ENCODE results near the gene ZNF418. TPM values are rescaled to one million over a fixed set of nuclear protein-coding genes. Genes with fewer than 3 reads are reported as not detected.
"Not testable (repeated sequence)": the region's sequence is repeated elsewhere in the genome, so short reads cannot be mapped to it uniquely, and the experiment has no call there.

Gene ZNF418
- total RNA-seq, 2 experiments from 2014 or later: 2.9 to 3.6 TPM

DNA sequence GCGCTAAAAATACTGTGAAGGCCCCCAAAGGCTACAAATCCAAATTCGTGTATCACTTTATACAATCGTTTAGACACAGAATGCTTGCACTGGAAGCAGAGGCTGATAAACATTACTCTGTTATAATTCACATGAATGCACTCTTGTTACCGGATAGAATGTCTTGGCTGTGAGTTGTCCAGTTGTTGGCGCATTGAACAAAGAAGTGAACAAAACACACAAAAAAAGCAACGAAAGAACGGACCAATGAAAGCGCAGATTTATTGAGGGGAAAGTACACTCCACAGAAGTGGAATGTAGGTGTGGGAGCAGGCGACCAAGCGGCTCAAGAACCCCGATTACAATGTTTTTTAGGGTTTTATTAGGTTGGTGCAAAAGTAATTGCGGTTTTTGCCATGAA, 529 bp upstream of the ZNF418 start:
- peaks cover 68% of the 10 kb centered on the region for H3K36me3 Mint-ChIP-seq (ENCODE audit: low read depth)
- H3K9me3 Mint-ChIP-seq: peaks cover 52% of the 10 kb centered on the region
- H3K27ac Mint-ChIP-seq: no peak overlapping the region
- CTCF ChIA-PET: no interaction called here
- no peaks in the 10 kb centered on the region for H3K27me3 Mint-ChIP-seq (ENCODE audit: low read depth)
- intact Hi-C loops (cut with micrococcal nuclease): no loop called here
- H3K4me1 Mint-ChIP-seq (ENCODE audit: low read depth): peaks cover 2% of the 10 kb centered on the region
- no peak overlapping the region for H3K4me3 Mint-ChIP-seq
- no peak for DNase-seq

DNA sequence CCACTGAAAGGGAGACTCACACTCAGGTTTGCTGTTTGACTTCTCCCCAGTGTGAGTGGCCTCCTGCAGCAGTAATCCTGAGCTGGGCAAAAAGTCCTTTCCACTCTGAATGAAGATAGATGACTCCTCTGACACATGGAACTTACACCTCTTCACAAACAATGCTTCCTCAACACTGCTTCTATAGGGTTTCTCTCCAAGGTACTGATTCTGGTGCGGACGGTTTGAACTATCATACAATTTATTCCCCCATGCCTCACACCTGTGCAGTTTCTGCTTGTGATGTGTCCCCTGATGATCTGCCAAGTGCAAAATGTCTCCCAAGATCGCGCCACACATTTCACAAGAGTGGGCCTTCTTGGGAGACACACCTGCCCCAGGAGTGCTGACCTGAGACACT, 7.6 kb downstream of the ZNF418 start:
- H3K36me3 Mint-ChIP-seq (ENCODE audit: low read depth): peaks cover 52% of the 10 kb centered on the region

DNA sequence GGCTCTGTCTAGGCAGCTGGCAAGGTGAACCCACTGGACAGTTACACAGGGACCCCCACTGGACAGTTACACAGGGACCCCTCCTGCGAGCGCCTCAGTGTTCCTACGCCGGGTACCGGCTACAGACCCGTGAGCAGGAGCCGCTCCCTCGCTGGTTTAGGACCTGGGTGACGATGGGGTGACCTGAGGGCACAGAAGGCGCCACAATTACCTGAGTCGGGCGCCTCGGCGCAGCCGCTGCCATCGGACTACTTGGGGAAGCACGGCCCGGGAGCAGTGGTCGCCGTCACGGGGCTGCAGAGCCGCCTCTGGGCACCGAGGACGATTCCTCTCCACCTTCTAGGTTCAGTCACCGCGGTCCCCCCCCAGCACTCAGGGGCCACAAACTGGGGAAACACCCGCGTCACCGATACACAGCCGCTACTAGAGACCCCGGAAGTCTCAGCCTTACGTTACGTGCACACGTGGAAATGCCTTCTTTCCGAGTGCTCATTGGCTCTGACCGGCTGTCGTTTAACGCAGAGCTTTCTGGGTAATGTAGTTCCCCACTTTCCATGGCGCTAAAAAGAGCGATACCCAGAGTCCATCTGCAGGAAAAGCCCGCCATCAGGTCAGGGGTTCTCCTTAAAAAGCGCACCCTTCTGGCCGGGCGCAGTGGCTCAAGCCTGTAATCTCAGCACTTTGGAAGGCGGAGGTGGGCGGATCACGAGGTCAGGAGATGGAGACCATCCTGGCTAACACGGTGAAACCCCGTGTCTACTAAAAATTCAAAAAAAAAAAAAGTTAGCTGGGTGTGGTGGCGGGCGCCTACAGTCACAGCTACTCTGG, 18.8 kb downstream of the ZNF418 start, which contains the start of gene ZNF417:
Gene ZNF417 (minus strand): TSS at position 425 of the 828 bp plus-strand sequence. CDS start 181 bp downstream, at position 244.
- intact Hi-C loops (cut with micrococcal nuclease): loop anchor here (1.0 to 5.0 kb wide), 8 partner anchors 27 to 553 kb away; partner anchors contain the start of genes TRAPPC2B, ZNF256, ZNF416 and ZNF547
- Mint-ChIP-seq H3K4me3 (peak within 1 kb of the TSS; percentile 90), H3K36me3 (ENCODE audit: low read depth) (peaks cover 52% of the 10 kb centered on the region), H3K27ac (peak within 1 kb of the TSS; percentile 90), H3K4me1 (ENCODE audit: low read depth) (peaks cover 22% of the 10 kb centered on the region), H3K9me3 (peaks cover 31% of the 10 kb centered on the region)
- DNase-seq: peak; percentile 92
- CTCF ChIA-PET: interaction anchor here (0.6 to 2.0 kb wide), 2 partner anchors 22 to 28 kb away, joined by 4 to 5 read pairs; partner anchors contain the start of gene ZNF814
- not testable (repeated sequence) for H3K27me3 Mint-ChIP-seq (ENCODE audit: low read depth)

More for the DNA sequence above, 7.6 kb downstream of the ZNF418 start:
- CTCF ChIA-PET: no interaction called here
- Mint-ChIP-seq H3K27ac (no peak overlapping the region), H3K4me3 (no peak overlapping the region), H3K9me3 (peaks cover 54% of the 10 kb centered on the region), H3K4me1 (ENCODE audit: low read depth) (no peaks in the 10 kb centered on the region), H3K27me3 (ENCODE audit: low read depth) (no peaks in the 10 kb centered on the region)
- intact Hi-C loops (cut with micrococcal nuclease): no loop called here
- DNase-seq: no peak

DNA sequence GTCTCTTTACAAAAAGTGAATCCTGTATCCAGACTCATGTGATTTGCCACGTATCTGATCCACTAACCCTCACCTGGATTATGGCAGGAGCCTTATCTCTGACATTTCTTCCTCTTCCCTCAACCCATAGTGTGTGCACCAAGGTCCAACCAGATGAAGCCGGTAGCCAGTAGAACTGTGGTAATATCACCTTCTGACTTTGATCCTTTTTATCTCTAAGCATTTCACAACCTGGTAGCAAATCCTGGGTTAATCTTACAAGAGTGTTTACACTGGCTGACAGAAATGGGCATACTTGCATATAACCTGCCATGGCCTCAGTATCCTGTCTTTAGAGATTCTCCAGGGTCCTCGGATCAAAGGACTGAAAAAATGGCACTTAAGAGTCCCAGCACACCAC, 20.7 kb downstream of the ZNF418 start:
- Mint-ChIP-seq H3K4me1 (ENCODE audit: low read depth) (peaks cover 22% of the 10 kb centered on the region), H3K27me3 (ENCODE audit: low read depth) (no peaks in the 10 kb centered on the region), H3K36me3 (ENCODE audit: low read depth) (peaks cover 59% of the 10 kb centered on the region), H3K4me3 (no peak overlapping the region), H3K27ac (no peak overlapping the region), H3K9me3 (peaks cover 37% of the 10 kb centered on the region)
- CTCF ChIA-PET: interaction anchor here (0.6 to 2.0 kb wide), 2 partner anchors 26 to 96 kb away, joined by 3 to 4 read pairs; partner anchors contain the start of gene ZNF814
- intact Hi-C loops (cut with micrococcal nuclease): no loop called here
- no peak for DNase-seq

DNA sequence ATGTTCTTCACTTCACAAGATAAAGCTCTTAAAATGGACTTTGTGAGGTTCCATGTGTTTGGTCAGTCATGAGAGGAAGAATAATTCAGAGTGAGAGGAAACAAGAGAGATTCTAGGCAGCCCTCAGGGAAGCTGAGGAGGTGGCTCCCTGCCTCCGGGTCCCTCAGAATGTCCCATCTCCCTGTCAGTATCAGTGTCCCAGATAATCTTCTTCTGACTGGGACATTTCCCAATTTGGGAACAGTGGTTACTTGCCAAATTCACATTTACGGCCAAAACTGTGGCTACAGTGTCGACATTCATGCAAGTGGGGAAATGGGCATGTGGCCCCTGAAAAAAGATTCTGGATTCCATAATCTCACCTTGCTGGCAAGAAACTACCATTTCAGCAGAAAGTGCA, 27.8 kb downstream of the ZNF418 start:
- H3K4me1 Mint-ChIP-seq (ENCODE audit: low read depth): peaks cover 7% of the 10 kb centered on the region
- no peaks in the 10 kb centered on the region for H3K27me3 Mint-ChIP-seq (ENCODE audit: low read depth)
- H3K9me3 Mint-ChIP-seq: peaks cover 62% of the 10 kb centered on the region
- CTCF ChIA-PET: no interaction called here
- no peak overlapping the region for H3K27ac Mint-ChIP-seq
- peaks cover 70% of the 10 kb centered on the region for H3K36me3 Mint-ChIP-seq (ENCODE audit: low read depth)
- intact Hi-C loops (cut with micrococcal nuclease): no loop called here
- DNase-seq: no peak
- H3K4me3 Mint-ChIP-seq: no peak overlapping the region

DNA sequence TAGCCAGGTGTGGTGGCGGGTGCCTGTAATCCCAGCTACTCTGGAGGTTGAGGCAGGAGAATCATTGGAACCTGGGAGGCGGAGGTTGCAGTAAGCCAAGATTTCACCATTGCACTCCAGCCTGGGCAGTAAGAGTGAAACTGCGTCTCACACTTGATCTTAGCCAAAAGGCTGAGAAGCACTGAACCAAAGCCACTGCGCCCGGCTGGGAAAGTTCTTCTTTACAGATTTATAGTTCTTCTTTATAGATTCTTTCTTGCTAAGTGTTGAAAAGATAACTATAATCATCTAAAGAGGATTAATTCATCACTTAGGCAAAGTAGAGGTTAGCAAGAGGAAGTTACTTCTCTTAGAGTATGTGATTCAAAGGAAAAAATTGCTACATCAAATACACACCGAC, 29.9 kb downstream of the ZNF418 start:
- peaks cover 5% of the 10 kb centered on the region for H3K4me1 Mint-ChIP-seq (ENCODE audit: low read depth)
- no peak overlapping the region for H3K4me3 Mint-ChIP-seq
- H3K9me3 Mint-ChIP-seq: peaks cover 52% of the 10 kb centered on the region
- no peak overlapping the region for H3K27ac Mint-ChIP-seq
- no peak for DNase-seq
- peaks cover 49% of the 10 kb centered on the region for H3K36me3 Mint-ChIP-seq (ENCODE audit: low read depth)
- no peaks in the 10 kb centered on the region for H3K27me3 Mint-ChIP-seq (ENCODE audit: low read depth)
- intact Hi-C loops (cut with micrococcal nuclease): no loop called here
- CTCF ChIA-PET: no interaction called here

DNA sequence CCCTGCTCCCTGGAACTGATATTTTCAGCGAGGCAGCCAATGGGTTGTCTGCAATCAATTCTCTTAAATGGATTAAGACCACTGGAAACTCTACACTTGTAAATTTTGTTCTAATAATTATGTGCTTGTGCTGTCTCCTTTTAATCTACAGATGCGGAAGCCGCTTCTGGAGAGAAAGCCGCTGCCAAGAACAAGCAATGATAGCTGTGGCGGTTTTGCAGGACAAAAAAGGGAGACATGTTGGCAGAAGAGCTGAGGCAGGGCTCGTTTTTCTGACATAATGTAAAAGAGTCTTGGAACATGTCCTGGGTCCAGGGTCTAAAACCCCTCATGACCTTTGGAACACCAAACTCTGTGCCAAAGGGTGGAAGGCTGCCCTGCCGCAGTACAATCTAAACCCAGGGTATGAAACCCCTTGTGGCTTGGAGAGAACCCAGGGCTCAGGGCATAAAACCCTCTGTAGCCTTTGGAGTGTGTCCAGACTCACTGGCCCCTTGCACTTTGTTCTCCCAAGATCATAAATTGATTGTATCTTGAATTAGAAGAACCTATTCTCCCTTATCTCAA, 31.5 kb downstream of the ZNF418 start:
- CTCF ChIA-PET: interaction anchor here (1.0 kb wide), 1 partner anchor 134 kb away, joined by 4 read pairs; the partner anchor contains the start of gene ZNF586
- Mint-ChIP-seq H3K27ac (no peak overlapping the region), H3K4me1 (ENCODE audit: low read depth) (peaks cover 5% of the 10 kb centered on the region), H3K9me3 (peaks cover 47% of the 10 kb centered on the region), H3K27me3 (ENCODE audit: low read depth) (no peaks in the 10 kb centered on the region), H3K4me3 (no peak overlapping the region), H3K36me3 (ENCODE audit: low read depth) (peaks cover 39% of the 10 kb centered on the region)
- DNase-seq: no peak
- intact Hi-C loops (cut with micrococcal nuclease): no loop called here

DNA sequence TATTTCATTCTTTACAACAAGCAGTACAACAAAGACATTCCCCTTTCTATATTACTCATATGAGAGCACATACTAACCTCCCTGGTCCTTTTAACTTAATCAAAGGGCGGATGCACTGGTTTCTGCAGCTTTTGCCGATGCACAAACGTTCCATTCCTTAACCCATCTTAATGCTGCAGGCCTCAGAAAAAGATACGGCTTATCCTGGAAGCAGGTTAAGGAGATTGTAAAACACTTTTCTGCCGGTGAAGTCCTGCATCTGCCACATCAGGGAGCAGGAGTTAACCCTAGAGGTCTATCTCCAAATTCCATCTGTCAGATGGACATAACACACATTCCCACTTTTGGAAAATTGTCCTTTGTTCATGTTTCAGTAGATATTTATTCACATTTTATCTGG, 34.9 kb downstream of the ZNF418 start:
- Mint-ChIP-seq H3K4me1 (ENCODE audit: low read depth) (peaks cover 5% of the 10 kb centered on the region), H3K9me3 (peaks cover 23% of the 10 kb centered on the region), H3K27ac (no peak overlapping the region), H3K27me3 (ENCODE audit: low read depth) (no peaks in the 10 kb centered on the region), H3K4me3 (no peak overlapping the region), H3K36me3 (ENCODE audit: low read depth) (peaks cover 12% of the 10 kb centered on the region)
- DNase-seq: no peak
- intact Hi-C loops (cut with micrococcal nuclease): no loop called here
- CTCF ChIA-PET: no interaction called here

DNA sequence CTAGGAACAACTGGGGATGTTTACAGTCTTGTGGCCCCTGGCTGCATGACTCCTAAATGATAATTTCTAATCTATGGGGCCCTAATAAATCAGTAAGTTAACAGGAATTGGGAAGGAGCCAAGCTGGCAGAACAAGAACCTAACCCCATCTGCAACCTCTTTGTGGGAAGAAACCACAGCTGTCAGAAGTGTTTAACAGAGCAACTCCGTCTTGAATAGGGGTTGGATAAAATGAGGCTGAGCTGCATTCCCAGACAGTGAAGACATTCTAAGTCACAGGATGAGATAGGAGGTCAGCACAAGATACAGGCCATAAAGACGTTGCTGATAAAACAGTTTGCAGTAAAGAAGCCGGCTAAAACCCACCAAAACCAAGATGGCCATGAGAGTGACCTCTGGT, 44.5 kb downstream of the ZNF418 start:
- CTCF ChIA-PET; H3K4me3 Mint-ChIP-seq; intact Hi-C loops (cut with micrococcal nuclease); H3K27me3 Mint-ChIP-seq (ENCODE audit: low read depth); DNase-seq; H3K27ac Mint-ChIP-seq: not testable (repeated sequence)
- Mint-ChIP-seq H3K36me3 (ENCODE audit: low read depth) (peaks cover 41% of the 10 kb centered on the region), H3K4me1 (ENCODE audit: low read depth) (peaks cover 21% of the 10 kb centered on the region), H3K9me3 (peaks cover 25% of the 10 kb centered on the region)

DNA sequence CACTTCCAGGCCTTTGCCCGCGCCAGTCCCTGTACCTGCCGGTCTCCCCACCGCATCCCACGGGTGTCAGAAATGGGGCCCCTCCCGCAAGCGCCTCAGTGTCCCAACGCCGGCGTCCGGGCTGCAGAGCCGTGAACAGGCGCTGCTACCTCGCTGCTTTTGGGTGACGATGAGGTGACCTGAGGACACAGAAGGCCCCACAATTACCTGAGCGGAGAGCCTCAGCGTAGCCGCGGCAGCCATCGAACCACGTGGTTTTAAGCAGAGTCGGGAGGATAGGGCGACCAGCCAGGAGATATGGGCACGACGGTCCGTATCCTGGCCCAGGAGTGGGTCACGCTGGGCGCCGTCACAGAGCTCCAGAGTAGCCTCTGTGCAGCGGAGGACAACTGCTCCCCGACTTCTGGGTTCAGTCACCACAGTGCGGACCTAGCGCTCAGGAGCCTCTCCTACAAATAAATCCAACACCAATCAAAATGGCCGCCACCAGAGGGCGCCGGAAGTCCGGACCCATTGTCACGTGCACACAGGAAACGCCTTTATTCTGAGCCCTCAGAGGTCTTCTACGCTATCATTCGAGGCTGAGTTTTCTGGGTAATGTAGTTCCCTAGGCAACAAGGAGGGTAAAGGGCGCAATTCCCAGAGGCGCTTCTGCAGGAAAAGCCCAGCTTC, 46.5 kb downstream of the ZNF418 start, which contains the start of gene ZNF814:
Gene ZNF814 (minus strand): TSS at position 478 of the 672 bp plus-strand sequence. CDS start 235 bp downstream, at position 243.
- H3K27me3 Mint-ChIP-seq (ENCODE audit: low read depth): no peaks in the 10 kb centered on the region
- peaks cover 21% of the 10 kb centered on the region for H3K4me1 Mint-ChIP-seq (ENCODE audit: low read depth)
- peak; percentile 91 for DNase-seq
- peak within 1 kb of the TSS; percentile 86 for H3K4me3 Mint-ChIP-seq
- H3K36me3 Mint-ChIP-seq (ENCODE audit: low read depth): peaks cover 59% of the 10 kb centered on the region
- intact Hi-C loops (cut with micrococcal nuclease): loop anchor here (1.0 kb wide), 2 partner anchors 28 to 114 kb away; partner anchors contain the start of genes ZNF417 and ZNF606
- peak within 1 kb of the TSS; percentile 72 for H3K27ac Mint-ChIP-seq
- H3K9me3 Mint-ChIP-seq: peaks cover 40% of the 10 kb centered on the region
- CTCF ChIA-PET: interaction anchor here (0.6 to 1.4 kb wide), 2 partner anchors 27 to 45 kb away, joined by 3 to 4 read pairs; partner anchors contain the start of gene ZNF417

DNA sequence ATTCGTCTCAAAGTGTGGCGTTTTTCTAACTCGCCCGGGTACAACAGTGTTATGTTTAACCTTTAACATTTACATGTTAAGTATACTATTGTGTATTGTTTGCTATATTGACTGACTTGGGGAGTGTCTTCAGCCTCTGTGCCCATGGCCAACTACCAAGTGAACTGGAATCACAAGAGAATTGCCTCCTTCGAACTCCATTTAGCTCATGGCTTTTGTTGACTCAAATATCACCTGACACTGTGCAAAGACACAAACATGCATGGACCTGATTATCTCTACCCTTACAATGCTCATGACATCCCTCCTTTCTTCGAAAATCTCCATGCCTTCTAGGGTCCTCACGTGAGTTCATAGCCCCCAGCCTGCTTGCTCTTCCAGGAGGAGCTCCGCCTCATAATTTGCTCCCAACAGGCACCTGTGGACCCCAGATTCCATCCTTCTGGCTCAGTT, 47.1 kb downstream of the ZNF418 start:
- DNase-seq: no peak
- Mint-ChIP-seq H3K4me3 (peak overlapping the region; percentile 86), H3K9me3 (peaks cover 40% of the 10 kb centered on the region), H3K27me3 (ENCODE audit: low read depth) (no peaks in the 10 kb centered on the region), H3K27ac (peak overlapping the region; percentile 72), H3K36me3 (ENCODE audit: low read depth) (peaks cover 65% of the 10 kb centered on the region), H3K4me1 (ENCODE audit: low read depth) (peaks cover 21% of the 10 kb centered on the region)
- intact Hi-C loops (cut with micrococcal nuclease): no loop called here
- CTCF ChIA-PET: interaction anchor here (0.6 to 1.4 kb wide), 2 partner anchors 27 to 208 kb away, joined by 3 to 4 read pairs; partner anchors contain the start of gene ZNF417
